NCI-H748 (cell line): Measurements from ENCODE around the gene NADSYN1.

Experiments used
- DNase-seq: peaks from one replicate; lab custom pipeline; 2025; ENCODE audit not compliant: unreplicated experiment; lab: John Stamatoyannopoulos, UW

Gene NADSYN1

GRCh38 chr11:71544525-71545214 lies 91.7 kb downstream of the NADSYN1 start:
- no peak for DNase-seq

DNA sequence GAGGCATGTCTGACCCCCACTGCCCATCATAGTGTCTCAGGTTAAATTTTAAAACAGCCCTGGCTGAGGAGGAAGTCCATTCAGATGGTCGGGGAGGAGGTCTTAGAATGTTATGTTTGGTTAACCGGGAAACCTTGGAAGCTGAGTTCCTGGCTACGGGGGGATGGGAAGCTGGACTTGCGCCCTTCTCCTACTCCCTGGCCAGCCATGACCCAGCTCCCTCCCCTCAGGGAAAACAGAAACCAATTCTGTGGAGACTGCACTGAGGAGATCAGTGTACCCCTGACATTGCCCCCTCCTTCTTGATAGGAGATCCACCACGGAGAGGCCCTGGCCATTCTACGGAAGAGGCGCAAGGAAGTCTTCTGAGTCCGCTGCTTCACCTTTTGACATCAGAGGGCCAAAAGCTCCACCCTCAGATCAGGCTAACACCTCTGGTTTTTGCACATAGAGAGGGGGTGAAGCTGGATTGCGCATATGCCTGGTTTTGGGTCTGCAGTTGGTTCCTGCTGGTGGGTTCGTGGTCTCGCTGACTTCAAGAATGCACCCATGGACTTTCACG lies 92.5 kb downstream of the NADSYN1 start:
- DNase-seq, result no peak

DNA sequence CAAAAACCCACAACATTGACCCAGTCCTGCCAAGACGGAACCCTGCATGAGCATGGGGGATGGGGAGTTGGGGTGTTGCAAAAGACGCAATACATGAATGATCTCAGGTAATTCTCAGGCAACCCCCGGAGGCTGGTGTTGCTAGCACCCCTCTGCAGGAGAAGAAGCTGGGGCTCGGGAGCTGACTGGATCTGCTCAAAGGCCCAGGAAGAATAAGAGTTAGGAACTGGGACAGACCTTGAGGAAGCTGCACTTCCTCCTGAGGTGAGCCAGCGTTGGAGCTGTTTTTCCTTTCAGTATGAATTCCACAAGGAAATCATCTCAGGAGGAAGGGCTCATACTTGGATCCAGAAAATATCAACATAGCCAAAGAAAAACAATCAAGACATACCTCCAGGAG lies 95.1 kb downstream of the NADSYN1 start, which contains the start of gene KRTAP5-9:
KRTAP5-9 (plus strand) TSS at position 301 of the 400 bp plus-strand sequence. CDS start 238 bp downstream, outside the sequence.
- DNase-seq, result no peak

- no peak for DNase-seq
Measured at GRCh38 chr11:71548716-71549151, 95.7 kb downstream of the NADSYN1 start.
